ENCODE data around the gene PNPLA5. TPM values are rescaled to one million over a fixed set of nuclear protein-coding genes. Genes with fewer than 3 reads are reported as not detected.

PNPLA5 gene
- total and polyA plus RNA-seq, 2 donors (not counting 1 experiment from before 2014, with no cell fraction given): 0.33 TPM; not detected in 1

DNA sequence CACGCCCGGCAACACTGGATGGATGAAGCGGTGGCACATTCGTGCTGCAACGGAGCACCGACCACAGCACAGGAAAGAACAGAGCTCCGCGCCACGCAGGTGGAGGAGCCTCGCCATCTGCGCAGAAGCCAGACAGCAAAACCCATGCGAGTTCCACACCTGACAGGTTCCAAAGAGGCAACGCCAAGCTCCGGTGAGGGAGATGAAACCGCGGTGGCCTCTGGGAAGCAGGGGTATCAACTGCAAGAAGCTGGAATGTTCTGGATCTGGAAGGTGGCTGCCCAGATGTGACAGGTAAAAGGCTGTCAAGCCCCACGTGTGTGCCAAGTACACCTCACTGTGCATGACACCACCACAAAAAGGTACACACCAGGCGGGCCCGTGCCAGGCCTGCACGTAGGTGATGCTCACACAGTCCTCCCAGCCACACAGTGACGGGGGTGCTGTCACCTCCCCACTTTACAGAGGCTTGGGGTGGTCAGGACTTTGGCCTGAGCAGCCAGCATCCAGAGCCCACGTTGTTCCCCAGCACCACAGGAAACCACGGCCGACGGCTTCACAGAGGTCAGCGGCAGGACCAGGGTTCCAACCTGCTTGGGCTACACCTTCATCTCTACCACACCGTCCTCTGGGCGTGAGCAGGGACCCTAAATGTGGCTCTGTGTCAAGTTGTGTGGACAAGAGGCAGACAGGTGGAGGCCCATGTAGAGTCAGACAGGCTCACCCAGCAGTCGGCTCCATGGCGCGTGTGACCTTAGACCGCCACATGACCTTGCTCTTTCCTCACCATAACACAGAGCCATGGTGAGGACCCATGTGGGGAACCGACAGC lies 60.0 kb downstream of the PNPLA5 start:
- Histone ChIP-seq H3K9me3 (ENCODE audit: control insufficient read depth, insufficient read depth, low read depth, low read length) (no peaks in the 10 kb centered on the region), H3K27ac (ENCODE audit: insufficient read depth, low read length) (no peak overlapping the region), H3K4me2 (ENCODE audit: extremely low read depth, insufficient read depth, low read length) (no peak overlapping the region), H3K36me3 (ENCODE audit: control insufficient read depth, insufficient read depth, low read length) (no peaks in the 10 kb centered on the region), H2AFZ (ENCODE audit: low read length) (no peak overlapping the region), H3K27me3 (ENCODE audit: control insufficient read depth, insufficient read depth, low read length) (no peaks in the 10 kb centered on the region), H3K4me3 (replicated peaks in 1 of 4; ENCODE audit: control extremely low read depth in 1 of 4, insufficient read depth in 1 of 4, low read depth in 3 of 4, low read length in 4 of 4) (no peak overlapping the region), H3K79me2 (ENCODE audit: control insufficient read depth, insufficient read depth, low read length) (no peaks in the 10 kb centered on the region), H4K20me1 (ENCODE audit: control insufficient read depth, extremely low read depth, insufficient read depth, low read length) (no peaks in the 10 kb centered on the region), H3K9ac (ENCODE audit: insufficient read depth, low read length) (no peak overlapping the region), H3K4me1 (ENCODE audit: control insufficient read depth, extremely low read depth, insufficient read depth, low read length) (peaks cover 19% of the 10 kb centered on the region)
- DNase-seq (ENCODE audit: low read depth in 2 of 2): no peak
- no peak for TF ChIP-seq EZH2 (IDR thresholded peaks at IDR 0.05; ENCODE audit: low read length, missing control alignments)
- TF ChIP-seq, protein P1, sequence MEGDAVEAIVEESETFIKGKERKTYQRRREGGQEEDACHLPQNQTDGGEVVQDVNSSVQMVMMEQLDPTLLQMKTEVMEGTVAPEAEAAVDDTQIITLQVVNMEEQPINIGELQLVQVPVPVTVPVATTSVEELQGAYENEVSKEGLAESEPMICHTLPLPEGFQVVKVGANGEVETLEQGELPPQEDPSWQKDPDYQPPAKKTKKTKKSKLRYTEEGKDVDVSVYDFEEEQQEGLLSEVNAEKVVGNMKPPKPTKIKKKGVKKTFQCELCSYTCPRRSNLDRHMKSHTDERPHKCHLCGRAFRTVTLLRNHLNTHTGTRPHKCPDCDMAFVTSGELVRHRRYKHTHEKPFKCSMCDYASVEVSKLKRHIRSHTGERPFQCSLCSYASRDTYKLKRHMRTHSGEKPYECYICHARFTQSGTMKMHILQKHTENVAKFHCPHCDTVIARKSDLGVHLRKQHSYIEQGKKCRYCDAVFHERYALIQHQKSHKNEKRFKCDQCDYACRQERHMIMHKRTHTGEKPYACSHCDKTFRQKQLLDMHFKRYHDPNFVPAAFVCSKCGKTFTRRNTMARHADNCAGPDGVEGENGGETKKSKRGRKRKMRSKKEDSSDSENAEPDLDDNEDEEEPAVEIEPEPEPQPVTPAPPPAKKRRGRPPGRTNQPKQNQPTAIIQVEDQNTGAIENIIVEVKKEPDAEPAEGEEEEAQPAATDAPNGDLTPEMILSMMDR (conservative IDR thresholded peaks at IDR 0.05 in 1 of 2, IDR thresholded peaks at IDR 0.05 in 1 of 2; ENCODE audit: low read depth in 1 of 2, low read length in 2 of 2): no peak

DNA sequence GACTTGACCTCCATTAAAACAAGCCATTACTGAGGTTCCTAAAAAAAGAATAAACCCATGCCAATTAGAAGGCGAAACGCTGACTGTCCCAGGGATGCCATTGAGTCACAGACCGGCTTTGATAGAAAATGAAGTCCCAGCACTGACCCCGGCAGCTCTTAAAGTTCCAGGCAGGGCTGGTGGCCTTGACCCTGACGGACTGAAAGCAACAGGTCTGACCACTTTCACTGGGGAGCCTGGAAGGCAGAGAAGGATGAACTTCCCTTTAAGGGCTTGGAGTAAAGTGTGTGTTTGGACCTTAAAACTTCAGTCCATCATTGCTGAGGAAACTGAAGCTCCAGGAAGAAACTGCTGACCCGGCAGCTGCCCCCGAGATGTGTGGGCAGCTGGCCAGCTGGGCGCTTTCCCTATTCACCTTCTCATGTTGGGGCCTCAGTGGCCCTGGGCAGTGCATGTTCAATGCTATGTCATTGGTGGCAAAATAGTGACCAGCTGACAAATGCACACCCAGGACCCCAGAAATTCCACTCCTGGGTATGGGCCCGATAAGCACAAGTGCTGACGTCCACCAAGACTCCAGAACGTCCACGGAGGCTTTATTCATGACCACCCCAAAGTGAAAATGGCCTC lies 60.8 kb downstream of the PNPLA5 start:
- Histone ChIP-seq H3K27ac (ENCODE audit: insufficient read depth, low read length) (no peak overlapping the region), H4K20me1 (ENCODE audit: control insufficient read depth, extremely low read depth, insufficient read depth, low read length) (no peaks in the 10 kb centered on the region), H3K27me3 (ENCODE audit: control insufficient read depth, insufficient read depth, low read length) (no peaks in the 10 kb centered on the region), H3K4me1 (ENCODE audit: control insufficient read depth, extremely low read depth, insufficient read depth, low read length) (peaks cover 23% of the 10 kb centered on the region), H2AFZ (ENCODE audit: low read length) (no peak overlapping the region), H3K36me3 (ENCODE audit: control insufficient read depth, insufficient read depth, low read length) (no peaks in the 10 kb centered on the region), H3K9me3 (ENCODE audit: control insufficient read depth, insufficient read depth, low read depth, low read length) (no peaks in the 10 kb centered on the region), H3K4me2 (ENCODE audit: extremely low read depth, insufficient read depth, low read length) (no peak overlapping the region), H3K4me3 (replicated peaks in 1 of 4; ENCODE audit: control extremely low read depth in 1 of 4, insufficient read depth in 1 of 4, low read depth in 3 of 4, low read length in 4 of 4) (no peak overlapping the region), H3K9ac (ENCODE audit: insufficient read depth, low read length) (no peak overlapping the region), H3K79me2 (ENCODE audit: control insufficient read depth, insufficient read depth, low read length) (no peaks in the 10 kb centered on the region)
- TF ChIP-seq EZH2 (IDR thresholded peaks at IDR 0.05; ENCODE audit: low read length, missing control alignments): no peak
- TF ChIP-seq, protein P1 (conservative IDR thresholded peaks at IDR 0.05 in 1 of 2, IDR thresholded peaks at IDR 0.05 in 1 of 2; ENCODE audit: low read depth in 1 of 2, low read length in 2 of 2): no peak
- no peak for DNase-seq (ENCODE audit: low read depth in 2 of 2)

Data from fibroblast of lung (primary cell).